ENCODE data around the gene MXI1. TPM values are rescaled to one million over a fixed set of nuclear protein-coding genes. Genes with fewer than 3 reads are reported as not detected.
"Not testable (repeated sequence)": the region's sequence is repeated elsewhere in the genome, so short reads cannot be mapped to it uniquely, and the experiment has no call there.

The MXI1 gene
- total RNA-seq, 1 donor from 2014 or later: 31.5 TPM

GRCh38 chr10:110268971-110269370 lies 61.6 kb downstream of the MXI1 start:
- H3K36me3 ChIP-seq (ENCODE audit: insufficient read depth, low read length): no peaks in the 10 kb centered on the region
- H3K4me1 Mint-ChIP-seq (ENCODE audit: low read depth, unreplicated experiment): peaks cover 12% of the 10 kb centered on the region
- H3K9me3 Mint-ChIP-seq (ENCODE audit: unreplicated experiment): no peaks in the 10 kb centered on the region
- no peak overlapping the region for H3K9ac ChIP-seq (ENCODE audit: low read length)
- no peak overlapping the region for H3K27ac ChIP-seq (ENCODE audit: low read depth, low read length)
- H3K9me3 ChIP-seq (ENCODE audit: insufficient read depth, low read depth, low read length): no peaks in the 10 kb centered on the region
- H2AFZ ChIP-seq (ENCODE audit: low read depth, low read length): no peak overlapping the region
- H3K27ac Mint-ChIP-seq (ENCODE audit: unreplicated experiment): no peak overlapping the region
- H3K79me2 ChIP-seq (ENCODE audit: insufficient read depth, low read length): no peaks in the 10 kb centered on the region
- H3K4me2 ChIP-seq (ENCODE audit: low read length): peak overlapping the region; percentile 30
- H4K20me1 ChIP-seq (ENCODE audit: insufficient read depth, low read length): no peaks in the 10 kb centered on the region
- TF ChIP-seq CTCF (IDR thresholded peaks at IDR 0.05; ENCODE audit: insufficient read depth, low read depth, low read length) (no peak), EZH2 (IDR thresholded peaks at IDR 0.05; ENCODE audit: insufficient read depth, low read length) (no peak)
- H3K36me3 Mint-ChIP-seq (ENCODE audit: low read depth, unreplicated experiment): no peaks in the 10 kb centered on the region
- FAIRE-seq (no peak), DNase-seq (ENCODE audit: low read depth) (no peak)
- H3K4me3 Mint-ChIP-seq (ENCODE audit: unreplicated experiment): no peak overlapping the region
- no peak overlapping the region for H3K4me3 ChIP-seq (ENCODE audit: insufficient read depth, low read depth, low read length)
- H3K27me3 Mint-ChIP-seq (ENCODE audit: low read depth, unreplicated experiment): no peaks in the 10 kb centered on the region
- no peaks in the 10 kb centered on the region for H3K27me3 ChIP-seq (ENCODE audit: insufficient read depth, low read length)
- H3K4me1 ChIP-seq (ENCODE audit: insufficient read depth, low read length): no peaks in the 10 kb centered on the region

GRCh38 chr10:110269374-110270318 lies 62.2 kb downstream of the MXI1 start:
- Histone ChIP-seq H2AFZ (ENCODE audit: low read depth, low read length) (no peak overlapping the region), H3K4me2 (ENCODE audit: low read length) (peak overlapping the region; percentile 30), H3K27ac (ENCODE audit: low read depth, low read length) (no peak overlapping the region), H3K27me3 (ENCODE audit: insufficient read depth, low read length) (no peaks in the 10 kb centered on the region), H3K4me1 (ENCODE audit: insufficient read depth, low read length) (no peaks in the 10 kb centered on the region), H4K20me1 (ENCODE audit: insufficient read depth, low read length) (no peaks in the 10 kb centered on the region), H3K79me2 (ENCODE audit: insufficient read depth, low read length) (no peaks in the 10 kb centered on the region), H3K9ac (ENCODE audit: low read length) (no peak overlapping the region), H3K9me3 (ENCODE audit: insufficient read depth, low read depth, low read length) (no peaks in the 10 kb centered on the region), H3K36me3 (ENCODE audit: insufficient read depth, low read length) (no peaks in the 10 kb centered on the region), H3K4me3 (ENCODE audit: insufficient read depth, low read depth, low read length) (no peak overlapping the region)
- H3K9me3 Mint-ChIP-seq (ENCODE audit: unreplicated experiment): no peaks in the 10 kb centered on the region
- no peaks in the 10 kb centered on the region for H3K36me3 Mint-ChIP-seq (ENCODE audit: low read depth, unreplicated experiment)
- no peaks in the 10 kb centered on the region for H3K27me3 Mint-ChIP-seq (ENCODE audit: low read depth, unreplicated experiment)
- no peak for TF ChIP-seq EZH2 (IDR thresholded peaks at IDR 0.05; ENCODE audit: insufficient read depth, low read length)
- no peak for TF ChIP-seq CTCF (IDR thresholded peaks at IDR 0.05; ENCODE audit: insufficient read depth, low read depth, low read length)
- H3K27ac Mint-ChIP-seq (ENCODE audit: unreplicated experiment): no peak overlapping the region
- peaks cover 14% of the 10 kb centered on the region for H3K4me1 Mint-ChIP-seq (ENCODE audit: low read depth, unreplicated experiment)
- DNase-seq (ENCODE audit: low read depth) (peak; percentile 18), FAIRE-seq (no peak)
- H3K4me3 Mint-ChIP-seq (ENCODE audit: unreplicated experiment): peak overlapping the region; percentile 3

- not testable (repeated sequence) for H3K9me3 ChIP-seq (ENCODE audit: insufficient read depth, low read depth, low read length); H3K27ac ChIP-seq (ENCODE audit: low read depth, low read length); H3K27ac Mint-ChIP-seq (ENCODE audit: unreplicated experiment); H3K27me3 ChIP-seq (ENCODE audit: insufficient read depth, low read length); H3K9me3 Mint-ChIP-seq (ENCODE audit: unreplicated experiment); H3K9ac ChIP-seq (ENCODE audit: low read length); FAIRE-seq; DNase-seq (ENCODE audit: low read depth); H3K4me2 ChIP-seq (ENCODE audit: low read length); H2AFZ ChIP-seq (ENCODE audit: low read depth, low read length); H3K4me3 Mint-ChIP-seq (ENCODE audit: unreplicated experiment); H3K36me3 ChIP-seq (ENCODE audit: insufficient read depth, low read length); H3K27me3 Mint-ChIP-seq (ENCODE audit: low read depth, unreplicated experiment); H3K36me3 Mint-ChIP-seq (ENCODE audit: low read depth, unreplicated experiment); H4K20me1 ChIP-seq (ENCODE audit: insufficient read depth, low read length); H3K4me3 ChIP-seq (ENCODE audit: insufficient read depth, low read depth, low read length); H3K4me1 ChIP-seq (ENCODE audit: insufficient read depth, low read length); H3K79me2 ChIP-seq (ENCODE audit: insufficient read depth, low read length)
- peaks cover 14% of the 10 kb centered on the region for H3K4me1 Mint-ChIP-seq (ENCODE audit: low read depth, unreplicated experiment)
Observed at GRCh38 chr10:110272995-110273394, 65.6 kb downstream of the MXI1 start.
